Prostate gland (tissue), 2 donors: ENCODE data around the gene SNUPN.

ENCODE experiments used
- CTCF ChIP-seq, 4 experiments: fragments of 200-600 bp in 2 of 4; fragments of 450-650 bp in 2 of 4; sonication (generic) in 2 of 4; IDR thresholded peaks; 1 replicate in 3 of 4; 2 replicates in 1 of 4; pipeline ENCODE4 v1.5.1; 2016 to 2019; ENCODE audit warnings: antibody characterized with exemption in 4 of 4, mild to moderate bottlenecking in 2 of 4, moderate library complexity in 2 of 4
- POLR2A ChIP-seq: fragments of 450-650 bp; IDR thresholded peaks from one replicate; pipeline ENCODE4 v1.6.1; 2016; ENCODE audit warnings: antibody characterized with exemption, mild to moderate bottlenecking
- POLR2AphosphoS5 ChIP-seq: sonication (generic); formaldehyde crosslinking; IDR thresholded peaks from one replicate; pipeline ENCODE4 v1.6.1; 2017; ENCODE audit warnings: antibody characterized with exemption

GRCh38 chr15:75561888-75562287 lies 63.6 kb downstream of the SNUPN start:
- TF ChIP-seq CTCF (IDR thresholded peaks at IDR 0.05): no peak
- TF ChIP-seq POLR2A: no peak
- TF ChIP-seq POLR2AphosphoS5: no peak
